Effector CD4-positive, alpha-beta T cell (primary cell): ENCODE results near the gene CRB2.
"Not testable (repeated sequence)": the region's sequence is repeated elsewhere in the genome, so short reads cannot be mapped to it uniquely, and the experiment has no call there.

Experiments
- DNase-seq: peaks from one replicate; pipeline ENCODE4 v3.0.0-alpha.2; 2020

CRB2 gene

GRCh38 chr9:123383512-123384170 lies 27.6 kb downstream of the CRB2 start:
- DNase-seq, result no peak

GRCh38 chr9:123387686-123388085 lies 31.7 kb downstream of the CRB2 start:
- no peak for DNase-seq

GRCh38 chr9:123389070-123389469 lies 33.1 kb downstream of the CRB2 start:
- no peak for DNase-seq

GRCh38 chr9:123389698-123390097 lies 33.7 kb downstream of the CRB2 start:
- no peak for DNase-seq

GRCh38 chr9:123390337-123391135 lies 34.5 kb downstream of the CRB2 start:
- no peak for DNase-seq

GRCh38 chr9:123391233-123391632 lies 35.2 kb downstream of the CRB2 start:
- no peak for DNase-seq

GRCh38 chr9:123391946-123392345 lies 35.9 kb downstream of the CRB2 start:
- no peak for DNase-seq

GRCh38 chr9:123392802-123393201 lies 36.8 kb downstream of the CRB2 start:
- no peak for DNase-seq

GRCh38 chr9:123394291-123395235 lies 38.6 kb downstream of the CRB2 start:
- no peak for DNase-seq

- DNase-seq, result no peak
Observed at GRCh38 chr9:123395276-123395688, 39.3 kb downstream of the CRB2 start.

- DNase-seq, result no peak
Observed at GRCh38 chr9:123395689-123396511, 39.9 kb downstream of the CRB2 start.

GRCh38 chr9:123397975-123398374 lies 42.0 kb downstream of the CRB2 start:
- no peak for DNase-seq

GRCh38 chr9:123398938-123399337 lies 42.9 kb downstream of the CRB2 start:
- DNase-seq, result not testable (repeated sequence)

- DNase-seq, result no peak
Observed at GRCh38 chr9:123399803-123400378, 43.9 kb downstream of the CRB2 start.

- no peak for DNase-seq
Observed at GRCh38 chr9:123400926-123401503, 45.0 kb downstream of the CRB2 start.

- no peak for DNase-seq
Observed at GRCh38 chr9:123401879-123402513, 46.0 kb downstream of the CRB2 start.

- no peak for DNase-seq
Observed at GRCh38 chr9:123402981-123403509, 47.0 kb downstream of the CRB2 start.

- no peak for DNase-seq
Observed at GRCh38 chr9:123406016-123406415, 50.0 kb downstream of the CRB2 start.

GRCh38 chr9:123406691-123407216 lies 50.8 kb downstream of the CRB2 start:
- no peak for DNase-seq

GRCh38 chr9:123407217-123407851 lies 51.3 kb downstream of the CRB2 start:
- DNase-seq, result no peak
